Measurements from ENCODE around the gene CA5B. TPM values are rescaled to one million over a fixed set of nuclear protein-coding genes. Genes with fewer than 3 reads are reported as not detected.

The CA5B gene
- total RNA-seq, 1 donor, result 6.9 TPM

DNA sequence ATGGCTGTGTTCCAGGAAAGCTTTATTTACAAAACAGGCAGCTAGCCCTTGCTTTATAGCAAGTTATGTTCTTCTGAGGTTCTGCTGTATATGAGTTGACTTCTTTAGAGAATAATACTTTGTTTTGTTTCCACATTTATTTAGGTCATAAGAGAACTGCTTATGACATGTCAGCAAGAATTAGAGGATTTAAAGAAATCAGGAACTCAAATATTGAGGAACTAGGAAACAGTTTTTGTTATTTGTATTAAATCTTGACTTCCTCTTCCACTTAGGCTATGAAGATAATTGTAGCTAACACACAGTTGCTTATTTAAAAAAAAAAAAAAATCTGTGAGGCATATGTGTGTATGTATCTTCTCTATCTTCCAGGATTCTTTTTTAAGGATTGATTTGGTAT is 66.5 kb downstream of the CA5B start:
- Histone ChIP-seq H3K4me3 (ENCODE audit: insufficient read depth, low read length) (no peak overlapping the region), H3K4me1 (ENCODE audit: insufficient read depth, low read length) (no peaks in the 10 kb centered on the region), H3K36me3 (ENCODE audit: insufficient read depth, low read length) (peaks cover 40% of the 10 kb centered on the region), H2AFZ (ENCODE audit: low read length) (no peak overlapping the region), H3K4me2 (ENCODE audit: insufficient read depth, low read length) (no peak overlapping the region), H4K20me1 (ENCODE audit: insufficient read depth, low read length) (no peaks in the 10 kb centered on the region), H3K27me3 (ENCODE audit: insufficient read depth, low read length) (no peaks in the 10 kb centered on the region), H3K9me3 (ENCODE audit: low read depth, low read length) (no peaks in the 10 kb centered on the region), H3K27ac (ENCODE audit: low read depth, low read length) (no peak overlapping the region), H3K79me2 (ENCODE audit: insufficient read depth, low read length) (no peaks in the 10 kb centered on the region)
- TF ChIP-seq CTCF (IDR thresholded peaks at IDR 0.05; ENCODE audit: extremely low read depth, low read depth, low read length), result no peak
- DNase-seq (ENCODE audit: insufficient read length, low spot score, missing footprints), result no peak

GRCh38 chrX:15808254-15808653 is 70.2 kb downstream of the CA5B start:
- H3K9me3 ChIP-seq (ENCODE audit: low read depth, low read length), result no peaks in the 10 kb centered on the region
- H3K4me3 ChIP-seq (ENCODE audit: insufficient read depth, low read length), result no peak overlapping the region
- peaks cover 44% of the 10 kb centered on the region for H3K36me3 ChIP-seq (ENCODE audit: insufficient read depth, low read length)
- H4K20me1 ChIP-seq (ENCODE audit: insufficient read depth, low read length), result no peaks in the 10 kb centered on the region
- no peak overlapping the region for H3K27ac ChIP-seq (ENCODE audit: low read depth, low read length)
- no peak overlapping the region for H2AFZ ChIP-seq (ENCODE audit: low read length)
- H3K4me2 ChIP-seq (ENCODE audit: insufficient read depth, low read length), result no peak overlapping the region
- no peaks in the 10 kb centered on the region for H3K79me2 ChIP-seq (ENCODE audit: insufficient read depth, low read length)
- H3K27me3 ChIP-seq (ENCODE audit: insufficient read depth, low read length), result no peaks in the 10 kb centered on the region
- H3K4me1 ChIP-seq (ENCODE audit: insufficient read depth, low read length), result no peaks in the 10 kb centered on the region
- no peak for TF ChIP-seq CTCF (IDR thresholded peaks at IDR 0.05; ENCODE audit: extremely low read depth, low read depth, low read length)
- no peak for DNase-seq (ENCODE audit: insufficient read length, low spot score, missing footprints)

DNA sequence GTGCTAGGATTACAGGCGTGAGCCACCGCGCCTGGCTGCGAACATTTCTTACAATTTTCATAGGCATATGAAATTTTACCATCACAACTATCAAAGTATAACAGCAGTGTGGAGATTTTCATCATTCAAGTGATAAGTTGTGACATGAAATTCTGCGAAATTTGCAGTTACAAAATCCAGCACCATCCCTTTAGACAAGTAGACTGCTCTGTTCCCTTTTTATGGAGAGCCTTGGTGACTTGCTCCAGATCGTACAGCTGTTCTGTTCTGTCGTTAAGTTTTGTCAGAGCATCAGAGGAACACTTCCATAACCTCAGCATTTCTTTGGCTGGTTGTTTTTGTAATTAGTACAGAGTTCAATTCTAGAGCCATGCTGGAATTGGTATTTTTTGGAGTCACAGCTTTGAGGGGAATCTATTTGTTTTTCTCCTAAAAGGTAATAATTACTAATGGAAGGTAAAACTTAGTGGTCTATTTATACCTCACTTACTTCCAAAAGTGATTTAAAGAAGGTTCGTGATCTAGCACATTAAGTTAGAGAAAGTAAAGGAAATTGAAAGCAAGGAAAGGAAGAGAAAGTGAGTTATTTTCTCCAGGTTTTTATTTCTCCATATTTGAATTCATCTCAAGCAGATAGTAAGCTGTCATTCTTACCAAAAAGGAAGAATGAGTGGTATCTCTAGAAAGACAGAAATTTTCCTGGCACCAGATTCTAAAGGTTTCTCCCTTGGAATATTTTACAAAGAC is 74.3 kb downstream of the CA5B start:
- no peak for TF ChIP-seq CTCF (IDR thresholded peaks at IDR 0.05; ENCODE audit: extremely low read depth, low read depth, low read length)

GRCh38 chrX:15813416-15813815 is 75.3 kb downstream of the CA5B start:
- peaks cover 46% of the 10 kb centered on the region for H3K36me3 ChIP-seq (ENCODE audit: insufficient read depth, low read length)
- no peak overlapping the region for H3K4me2 ChIP-seq (ENCODE audit: insufficient read depth, low read length)
- TF ChIP-seq CTCF (IDR thresholded peaks at IDR 0.05; ENCODE audit: extremely low read depth, low read depth, low read length), result no peak
- no peak for DNase-seq (ENCODE audit: insufficient read length, low spot score, missing footprints)
- H3K4me1 ChIP-seq (ENCODE audit: insufficient read depth, low read length), result no peaks in the 10 kb centered on the region
- H3K27ac ChIP-seq (ENCODE audit: low read depth, low read length), result no peak overlapping the region
- no peaks in the 10 kb centered on the region for H3K9me3 ChIP-seq (ENCODE audit: low read depth, low read length)
- H2AFZ ChIP-seq (ENCODE audit: low read length), result no peak overlapping the region
- no peak overlapping the region for H3K4me3 ChIP-seq (ENCODE audit: insufficient read depth, low read length)
- H3K79me2 ChIP-seq (ENCODE audit: insufficient read depth, low read length), result no peaks in the 10 kb centered on the region
- no peaks in the 10 kb centered on the region for H3K27me3 ChIP-seq (ENCODE audit: insufficient read depth, low read length)
- peaks cover 4% of the 10 kb centered on the region for H4K20me1 ChIP-seq (ENCODE audit: insufficient read depth, low read length)

More for the DNA sequence above, 74.3 kb downstream of the CA5B start:
- no peaks in the 10 kb centered on the region for H3K79me2 ChIP-seq (ENCODE audit: insufficient read depth, low read length)
- peaks cover 46% of the 10 kb centered on the region for H3K36me3 ChIP-seq (ENCODE audit: insufficient read depth, low read length)
- H3K4me3 ChIP-seq (ENCODE audit: insufficient read depth, low read length), result no peak overlapping the region
- H3K4me1 ChIP-seq (ENCODE audit: insufficient read depth, low read length), result no peaks in the 10 kb centered on the region
- DNase-seq (ENCODE audit: insufficient read length, low spot score, missing footprints), result no peak
- no peak overlapping the region for H2AFZ ChIP-seq (ENCODE audit: low read length)
- no peaks in the 10 kb centered on the region for H3K9me3 ChIP-seq (ENCODE audit: low read depth, low read length)
- H3K27me3 ChIP-seq (ENCODE audit: insufficient read depth, low read length), result no peaks in the 10 kb centered on the region
- H4K20me1 ChIP-seq (ENCODE audit: insufficient read depth, low read length), result peaks cover 4% of the 10 kb centered on the region
- no peak overlapping the region for H3K27ac ChIP-seq (ENCODE audit: low read depth, low read length)
- no peak overlapping the region for H3K4me2 ChIP-seq (ENCODE audit: insufficient read depth, low read length)

Data from osteoblast (primary cell).